Hepatocyte (in vitro differentiated cells): Measurements from ENCODE around the gene GABBR2. TPM values are rescaled to one million over a fixed set of nuclear protein-coding genes. Genes with fewer than 3 reads are reported as not detected.

ENCODE experiments used
- DNase-seq: peaks from one replicate; pipeline ENCODE4 v3.0.0-alpha.2; 2016; ENCODE audit warnings: low spot score
- H2AFZ ChIP-seq: fragments of 200-600 bp; sonication (generic); 2 replicates; pipeline ENCODE4 v1.6.0; 2016; ENCODE audit warnings: antibody characterized with exemption, mild to moderate bottlenecking
- H3K27ac ChIP-seq: fragments of 200-600 bp; sonication (generic); 2 replicates; pipeline ENCODE4 v1.5.1; 2016; ENCODE audit warnings: mild to moderate bottlenecking
- H3K27me3 ChIP-seq: fragments of 200-600 bp; sonication (generic); 2 replicates; pipeline ENCODE4 v1.6.1; 2016
- H3K36me3 ChIP-seq: fragments of 200-600 bp; sonication (generic); replicated peaks from 2 replicates; pipeline ENCODE4 v1.5.1; 2016; ENCODE audit warnings: low read depth; ENCODE audit not compliant: insufficient read depth
- H3K4me1 ChIP-seq: fragments of 200-600 bp; sonication (generic); 2 replicates; pipeline ENCODE4 v1.5.1; 2016; ENCODE audit warnings: mild to moderate bottlenecking, moderate library complexity; ENCODE audit not compliant: insufficient read depth
- H3K4me2 ChIP-seq: fragments of 200-600 bp; sonication (generic); 2 replicates; pipeline ENCODE4 v1.6.0; 2016
- H3K4me3 ChIP-seq: fragments of 200-600 bp; sonication (generic); 2 replicates; pipeline ENCODE4 v1.5.1; 2016; ENCODE audit warnings: mild to moderate bottlenecking
- H3K79me2 ChIP-seq: fragments of 200-600 bp; sonication (generic); 2 replicates; pipeline ENCODE4 v1.6.0; 2017; ENCODE audit warnings: mild to moderate bottlenecking
- H3K9me2 ChIP-seq: fragments of 200-600 bp; sonication (generic); replicated peaks from 2 replicates; pipeline ENCODE4 v1.6.0; 2017; ENCODE audit warnings: mild to moderate bottlenecking; ENCODE audit not compliant: insufficient read depth
- H3K9me3 ChIP-seq: fragments of 200-600 bp; sonication (generic); 2 replicates; pipeline ENCODE4 v1.5.1; 2016; ENCODE audit warnings: low read depth, mild to moderate bottlenecking
- H4K20me1 ChIP-seq: fragments of 200-600 bp; sonication (generic); 2 replicates; pipeline ENCODE4 v1.6.0; 2016; ENCODE audit warnings: mild to moderate bottlenecking; ENCODE audit not compliant: insufficient read depth, poor library complexity, severe bottlenecking
- CTCF ChIP-seq: fragments of 200-600 bp; sonication (generic); IDR thresholded peaks from 2 replicates; pipeline ENCODE4 v1.5.1; 2016; ENCODE audit warnings: antibody characterized with exemption, mild to moderate bottlenecking; ENCODE audit not compliant: poor library complexity
- EZH2 ChIP-seq: fragments of 200-600 bp; sonication (generic); IDR thresholded peaks from 2 replicates; pipeline ENCODE4 v1.6.1; 2016; ENCODE audit warnings: antibody characterized with exemption, mild to moderate bottlenecking, borderline replicate concordance
- EZH2phosphoT487 ChIP-seq: fragments of 200-600 bp; sonication (generic); IDR thresholded peaks from one replicate; pipeline ENCODE4 v1.6.1; 2018; ENCODE audit warnings: antibody characterized with exemption, mild to moderate bottlenecking, low read depth, moderate library complexity; ENCODE audit not compliant: unreplicated experiment, severe bottlenecking
- WGBS: methylation state at CpG from one replicate; pipeline ENCODE4 v1.1.6; 2016; ENCODE audit warnings: low lambda C conversion rate; ENCODE audit errors: missing lambda C conversion rate; 5-methylcytosine and 5-hydroxymethylcytosine counted together
- polyA plus RNA-seq: library from polyadenylated mRNA; unstranded; fragments of >200 nt; fragmentation: Nextera tagmentation; extraction: Ambion mirVana; gene quantifications from 2 replicates; pipeline ENCODE4 v1.2.1, GENCODE V29; 2016
- total RNA-seq: library from RNA; depleted of rRNA; stranded (reverse); fragments of >200 nt; gene quantifications from 2 replicates; pipeline ENCODE4 v1.2.3, GENCODE V29; 2014

GABBR2 gene
- total and polyA plus RNA-seq, 2 experiments from 2014 or later, result 0.20 to 0.28 TPM

GRCh38 chr9:98344581-98344980, 364.2 kb downstream of the GABBR2 start:
- Histone ChIP-seq H3K27ac (no peak overlapping the region), H4K20me1 (no peaks in the 10 kb centered on the region), H3K4me3 (no peak overlapping the region), H3K27me3 (peaks cover 6% of the 10 kb centered on the region), H3K4me2 (no peak overlapping the region), H3K9me3 (no peaks in the 10 kb centered on the region), H3K36me3 (no peaks in the 10 kb centered on the region), H3K79me2 (no peaks in the 10 kb centered on the region), H3K9me2 (no peaks in the 10 kb centered on the region), H2AFZ (no peak overlapping the region), H3K4me1 (no peaks in the 10 kb centered on the region)
- TF ChIP-seq EZH2 (no peak), EZH2phosphoT487 (no peak), CTCF (no peak)
- 85% methylated on average over 4 of the region's 4 CpGs for WGBS
- DNase-seq, result no peak

- H2AFZ ChIP-seq, result no peak overlapping the region
- no peaks in the 10 kb centered on the region for H3K9me2 ChIP-seq
- H3K4me3 ChIP-seq, result no peak overlapping the region
- no peak for TF ChIP-seq EZH2
- no peak for TF ChIP-seq EZH2phosphoT487
- TF ChIP-seq CTCF, result no peak
- H3K4me2 ChIP-seq, result no peak overlapping the region
- H3K27me3 ChIP-seq, result peaks cover 6% of the 10 kb centered on the region
- no peaks in the 10 kb centered on the region for H3K9me3 ChIP-seq
- H3K79me2 ChIP-seq, result no peaks in the 10 kb centered on the region
- WGBS, result 91% methylated on average over 2 of the region's 2 CpGs
- H3K36me3 ChIP-seq, result no peaks in the 10 kb centered on the region
- no peak overlapping the region for H3K27ac ChIP-seq
- DNase-seq, result no peak
- H3K4me1 ChIP-seq, result no peaks in the 10 kb centered on the region
- no peaks in the 10 kb centered on the region for H4K20me1 ChIP-seq
Observed at GRCh38 chr9:98342820-98343210, 365.9 kb downstream of the GABBR2 start.

- Histone ChIP-seq H3K27me3 (peaks cover 6% of the 10 kb centered on the region), H3K36me3 (no peaks in the 10 kb centered on the region), H3K79me2 (no peaks in the 10 kb centered on the region), H3K4me3 (no peak overlapping the region), H3K9me3 (no peaks in the 10 kb centered on the region), H3K9me2 (no peaks in the 10 kb centered on the region), H2AFZ (no peak overlapping the region), H3K4me2 (no peak overlapping the region), H3K27ac (no peak overlapping the region), H3K4me1 (no peaks in the 10 kb centered on the region), H4K20me1 (no peaks in the 10 kb centered on the region)
- 88% methylated on average over 4 of the region's 4 CpGs for WGBS
- TF ChIP-seq CTCF (no peak), EZH2phosphoT487 (no peak), EZH2 (no peak)
- no peak for DNase-seq
Observed at GRCh38 chr9:98342098-98342819, 366.5 kb downstream of the GABBR2 start.
